SK-N-MC (cell line): ENCODE measurements around the gene FBXL7.

ENCODE experiments used
- EZH2 ChIP-seq: fragments of 200-600 bp; sonication (generic); IDR thresholded peaks from one replicate; pipeline ENCODE4 v1.6.1; 2017; ENCODE audit warnings: antibody characterized with exemption
- POLR2AphosphoS5 ChIP-seq: IDR thresholded peaks from 2 replicates; pipeline ENCODE4 v1.6.1; 2012; ENCODE audit warnings: mild to moderate bottlenecking, low read depth, low read length, borderline replicate concordance

DNA sequence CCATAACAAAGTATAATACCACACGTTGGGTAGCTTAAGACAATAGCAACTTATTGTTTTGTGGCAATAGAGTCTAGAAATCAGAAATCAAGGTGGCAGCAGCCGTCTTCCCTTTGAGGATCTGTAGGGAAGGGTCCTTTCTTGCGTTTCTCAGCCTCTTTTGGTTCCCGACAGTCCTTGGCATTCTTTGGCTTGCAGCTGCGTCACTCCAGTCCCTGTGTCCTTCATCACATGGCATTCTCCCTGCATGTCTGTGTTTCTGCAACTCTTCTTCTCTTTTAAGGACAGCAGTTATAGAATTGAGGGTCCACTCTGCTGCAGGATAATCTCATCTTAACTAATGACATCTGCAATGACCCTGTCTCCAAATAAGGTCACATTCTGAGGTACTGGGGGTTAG is 140.1 kb downstream of the FBXL7 start:
- no peak for TF ChIP-seq EZH2
- no peak for TF ChIP-seq POLR2AphosphoS5
